ENCODE results near the gene DQX1.
"Not testable (repeated sequence)": the region's sequence is repeated elsewhere in the genome, so short reads cannot be mapped to it uniquely, and the experiment has no call there.

The DQX1 gene

DNA sequence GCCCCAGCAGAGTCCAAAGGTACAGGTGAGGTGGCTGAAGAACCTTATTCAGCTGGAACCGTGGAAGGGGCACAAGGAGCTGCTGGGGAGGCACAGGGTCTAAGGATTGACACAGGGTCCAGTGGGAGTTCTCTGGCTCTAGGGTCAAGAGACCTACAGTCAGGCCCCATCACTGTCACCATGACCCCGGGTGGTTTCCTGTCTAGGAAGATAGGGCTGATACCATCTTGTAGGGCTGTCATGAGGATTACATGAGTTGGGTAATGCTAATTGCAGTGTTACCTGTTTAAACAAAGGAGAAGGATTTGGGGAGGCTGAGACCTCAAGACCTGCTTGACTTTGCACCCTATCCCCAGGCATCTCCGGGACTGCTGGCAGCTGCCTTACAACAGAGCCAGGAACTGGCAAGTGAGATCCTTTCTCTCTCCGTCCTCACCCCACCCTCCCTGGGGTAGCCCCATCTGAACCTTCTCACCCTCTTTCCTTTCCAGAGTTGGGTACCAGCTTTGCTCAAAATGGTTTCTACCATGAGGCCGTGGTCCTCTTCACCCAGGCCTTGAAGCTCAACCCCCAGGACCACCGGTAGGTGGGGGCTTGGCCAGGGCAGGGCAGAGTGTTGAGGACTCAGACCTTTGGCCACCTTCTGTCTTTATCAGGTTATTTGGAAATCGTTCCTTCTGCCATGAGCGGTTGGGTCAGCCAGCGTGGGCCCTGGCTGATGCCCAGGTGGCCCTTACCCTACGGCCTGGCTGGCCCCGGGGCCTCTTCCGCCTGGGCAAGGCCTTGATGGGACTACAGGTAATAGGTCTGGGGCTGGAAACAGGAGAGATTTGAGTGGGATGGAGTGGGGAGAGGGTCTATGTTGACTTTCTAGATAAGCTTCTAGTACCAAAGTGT, 34.1 kb downstream of the DQX1 start:
- no peak for DNase-seq

DNA sequence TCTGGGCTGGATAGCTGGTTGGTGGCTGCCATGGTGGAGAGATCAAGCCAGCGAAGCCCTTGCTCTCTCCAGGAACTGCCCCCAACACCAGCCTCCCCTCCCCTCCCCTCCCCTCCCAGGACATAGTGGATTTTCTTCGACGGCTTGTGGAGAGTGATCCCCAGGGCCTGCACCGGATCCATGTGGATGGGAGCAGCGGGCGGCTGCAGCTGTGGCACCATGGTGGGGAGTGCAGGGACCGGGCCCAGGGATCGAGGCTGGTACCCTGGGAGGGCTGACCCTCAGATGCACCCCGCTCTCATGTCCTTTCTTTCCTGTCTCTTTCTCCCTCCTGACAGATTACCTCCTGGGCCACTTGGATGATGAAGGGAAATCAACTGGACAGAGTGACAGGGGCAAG, 36.1 kb downstream of the DQX1 start:
- no peak for DNase-seq

DNA sequence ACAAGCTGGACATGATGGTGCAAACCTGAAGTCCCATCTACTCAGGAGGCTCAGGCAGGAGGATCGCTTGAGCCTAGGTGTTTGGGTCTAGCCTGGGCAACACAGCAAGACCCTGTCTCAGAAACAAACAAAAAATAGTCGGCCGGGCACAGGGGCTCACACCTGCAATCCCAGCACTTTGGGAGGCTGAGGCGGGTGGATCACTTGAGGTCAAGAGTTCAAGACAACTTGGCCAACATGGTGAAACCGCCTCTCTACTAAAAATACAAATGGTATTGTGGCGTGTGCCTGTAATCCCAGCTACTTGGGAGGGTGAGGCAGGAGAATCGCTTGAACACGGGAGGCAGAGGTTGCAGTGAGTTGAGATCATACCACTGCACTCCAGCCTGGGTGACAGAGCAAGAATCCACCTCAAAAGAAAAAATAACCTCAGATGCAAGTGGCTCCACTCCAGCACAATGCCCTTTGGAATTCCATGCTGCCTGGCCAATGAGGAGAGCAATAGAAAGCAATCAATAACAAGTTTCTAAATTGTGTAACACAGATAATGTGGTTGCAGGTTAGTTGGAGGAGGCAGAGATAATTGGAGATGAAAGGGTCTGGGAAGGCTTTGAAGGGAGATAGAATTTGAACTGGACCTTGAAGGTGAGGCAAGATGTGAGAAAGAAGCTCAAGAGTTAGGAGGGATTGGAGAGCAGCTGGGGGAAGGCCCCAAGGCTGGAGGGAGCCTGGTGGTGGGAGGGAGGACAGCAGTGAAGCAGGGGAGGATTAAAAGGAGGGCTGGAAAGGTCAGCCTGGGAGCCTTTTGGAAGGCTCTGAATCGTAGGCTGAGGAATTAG, 37.2 kb downstream of the DQX1 start:
- DNase-seq, result no peak

DNA sequence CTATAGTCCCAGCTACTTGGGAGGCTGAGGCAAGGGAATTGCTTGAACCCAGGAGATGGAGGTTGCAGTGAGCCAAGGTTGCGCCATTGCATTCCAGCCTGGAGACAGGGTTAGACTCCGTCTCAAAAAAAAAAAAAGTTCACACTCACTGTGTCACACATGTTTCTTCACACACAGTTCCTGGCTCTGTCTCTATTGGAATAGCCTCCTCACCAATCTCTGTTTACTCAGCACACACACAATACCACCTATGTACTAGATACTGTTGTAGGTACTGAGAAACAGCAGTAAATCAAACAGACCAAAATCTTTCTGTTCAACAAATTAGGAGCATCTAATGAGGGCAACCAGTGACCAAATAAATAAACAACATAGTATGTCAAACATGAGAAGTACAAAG, 39.9 kb downstream of the DQX1 start:
- DNase-seq, result no peak

DNA sequence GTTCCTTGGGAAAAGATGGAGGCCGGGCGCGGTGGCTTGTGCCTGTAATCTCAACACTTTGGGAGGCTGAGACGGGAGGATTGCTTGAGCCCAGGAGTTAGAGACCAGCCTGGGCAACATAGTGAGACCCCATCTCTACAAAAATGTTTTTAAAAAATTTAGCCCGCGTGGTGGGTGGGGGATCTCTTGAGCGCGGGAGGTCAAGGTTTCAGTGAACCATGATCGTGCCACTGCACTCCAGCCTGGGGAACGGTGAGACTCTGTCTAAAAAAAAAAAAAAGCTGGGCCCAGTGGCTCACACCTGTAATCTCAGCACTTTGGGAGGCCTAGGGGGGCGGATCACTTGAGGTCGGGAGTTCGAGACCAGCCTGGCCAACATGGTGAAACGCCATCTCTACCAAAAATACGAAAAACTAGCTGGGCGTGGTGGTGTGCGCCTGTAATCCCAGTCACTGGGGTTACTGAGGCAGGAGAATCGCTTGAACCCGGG, 42.3 kb downstream of the DQX1 start:
- not testable (repeated sequence) for DNase-seq

DNA sequence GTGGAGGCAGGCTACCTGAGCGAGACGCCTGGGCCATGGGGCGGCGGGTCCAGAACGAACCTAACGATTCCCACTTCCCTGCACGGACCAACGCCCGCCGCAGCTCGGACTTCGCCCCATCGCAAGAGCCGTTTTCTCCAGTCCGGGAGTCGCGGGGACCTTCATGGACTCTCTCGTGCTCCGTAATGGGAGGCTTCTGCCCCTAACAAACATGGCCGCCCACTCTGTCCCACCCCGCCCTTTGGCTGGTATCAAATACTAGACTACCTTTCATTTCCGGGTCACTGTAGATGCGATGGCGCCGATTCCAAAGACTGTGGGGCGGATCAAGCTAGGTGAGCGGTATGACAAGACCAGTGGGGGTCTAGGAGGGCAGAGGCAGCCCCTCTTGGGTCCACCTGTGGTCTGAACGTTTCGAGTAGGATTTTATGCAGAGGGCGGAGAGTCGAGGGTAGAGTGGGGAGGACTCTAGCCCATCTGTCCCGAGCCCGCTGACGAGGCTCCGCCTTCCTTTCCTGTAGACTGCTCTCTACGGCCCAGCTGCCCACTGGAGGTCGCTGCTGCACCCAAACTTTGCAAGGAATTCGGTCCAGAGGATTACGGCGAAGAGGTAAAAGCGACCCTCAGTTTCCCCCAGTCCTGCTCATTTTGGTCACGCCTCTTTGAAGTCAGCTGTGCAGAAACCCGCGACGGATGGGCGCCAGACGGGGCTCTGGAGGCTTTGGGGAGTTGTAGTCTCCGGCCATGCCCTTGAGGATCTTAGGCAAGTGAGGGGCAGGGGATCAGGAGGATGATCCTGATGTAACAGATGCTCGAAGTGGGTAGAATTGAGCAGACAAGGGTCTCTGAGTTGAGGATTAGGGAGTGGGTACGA, 43.0 kb downstream of the DQX1 start, which contains the start of the genes CCDC142 and TTC31:
TSS of gene CCDC142 (minus strand) at position 198 of the 874 bp plus-strand sequence. CDS start at position 37, 161 bp downstream.
TSS of gene TTC31 (plus strand) at position 281 of the 874 bp plus-strand sequence. CDS start at position 296, 15 bp downstream.
- DNase-seq, result peak; percentile 92

DNA sequence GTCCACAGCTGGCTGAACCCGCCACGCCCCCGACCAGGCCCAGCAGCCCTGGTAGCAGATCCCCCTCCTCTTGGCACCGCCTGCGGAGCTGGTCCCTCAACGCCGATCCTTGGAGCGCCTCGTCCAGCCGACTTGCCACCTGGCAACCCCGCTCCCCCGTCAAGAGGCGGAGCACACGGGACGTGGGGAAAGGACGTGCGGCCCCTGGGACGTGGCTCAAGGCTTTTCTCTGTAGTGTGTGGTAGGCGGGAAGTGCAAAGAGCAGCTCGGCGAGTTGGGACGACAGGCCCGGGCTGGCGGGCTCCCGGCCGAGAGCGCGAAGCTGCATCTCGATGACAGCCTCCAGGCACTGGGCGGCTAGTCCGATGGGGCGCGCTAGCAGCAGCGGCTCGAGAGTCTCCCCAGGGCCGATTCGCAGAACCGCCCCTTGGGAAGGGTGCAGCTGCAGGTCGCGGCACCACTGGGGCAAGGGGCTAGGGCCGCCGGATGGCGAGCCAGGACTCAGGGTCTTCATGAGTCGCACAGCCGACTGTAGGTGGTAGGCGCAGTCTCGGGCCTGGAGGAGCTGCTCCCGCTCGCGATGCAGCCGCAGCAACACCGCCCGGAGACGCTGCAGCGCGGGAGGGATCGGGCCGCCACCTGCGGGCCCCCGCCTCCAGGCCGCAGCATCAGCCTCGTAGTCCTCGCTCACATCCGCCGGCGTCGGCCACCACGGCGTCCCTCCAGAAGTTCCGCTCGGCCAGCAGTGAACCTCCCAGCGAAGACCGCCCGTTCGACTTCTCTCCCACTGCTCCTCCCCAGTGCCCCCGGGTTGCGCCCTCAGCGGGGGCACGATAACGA, 43.9 kb downstream of the DQX1 start:
- DNase-seq, result peak; percentile 45

DNA sequence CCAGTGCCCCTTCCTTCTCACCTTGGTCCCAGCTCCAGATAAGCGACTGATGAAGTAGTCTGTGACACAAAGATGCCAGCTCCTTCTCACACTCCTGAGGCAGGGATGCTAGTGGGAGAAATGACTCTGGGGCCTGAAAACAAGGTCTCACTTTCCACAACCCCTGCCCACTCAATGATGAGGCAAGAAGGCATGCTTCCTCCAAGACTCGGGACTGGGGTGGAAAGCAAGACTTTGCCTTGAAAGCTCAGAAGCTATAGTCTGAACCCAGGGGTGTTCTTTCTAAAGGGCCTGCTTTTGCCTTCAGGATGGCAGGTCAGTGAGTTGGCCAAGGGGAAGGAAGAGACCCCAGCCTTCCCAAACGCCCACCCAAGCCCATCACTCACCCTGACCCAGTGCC, 44.6 kb downstream of the DQX1 start:
- no peak for DNase-seq

DNA sequence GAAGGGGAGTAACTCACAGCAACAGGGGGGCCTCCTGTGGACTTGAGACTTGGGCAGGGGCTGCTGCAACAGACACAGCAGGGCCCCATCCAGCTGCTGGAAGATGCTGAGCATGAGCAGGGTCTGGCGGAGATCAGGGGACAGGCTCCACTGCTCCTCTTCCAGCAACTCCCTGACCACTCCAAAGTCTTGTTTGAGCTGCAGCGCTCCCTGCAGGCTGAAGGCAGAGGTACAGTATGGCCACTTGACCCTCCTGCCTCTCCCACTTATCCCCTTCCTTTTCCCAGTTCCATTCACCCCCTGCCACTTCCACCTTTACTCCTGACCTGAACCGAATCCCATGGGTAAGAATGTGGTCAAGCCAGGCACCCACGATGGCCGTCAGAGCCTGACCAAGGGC, 51.1 kb downstream of the DQX1 start:
- no peak for DNase-seq

DNA sequence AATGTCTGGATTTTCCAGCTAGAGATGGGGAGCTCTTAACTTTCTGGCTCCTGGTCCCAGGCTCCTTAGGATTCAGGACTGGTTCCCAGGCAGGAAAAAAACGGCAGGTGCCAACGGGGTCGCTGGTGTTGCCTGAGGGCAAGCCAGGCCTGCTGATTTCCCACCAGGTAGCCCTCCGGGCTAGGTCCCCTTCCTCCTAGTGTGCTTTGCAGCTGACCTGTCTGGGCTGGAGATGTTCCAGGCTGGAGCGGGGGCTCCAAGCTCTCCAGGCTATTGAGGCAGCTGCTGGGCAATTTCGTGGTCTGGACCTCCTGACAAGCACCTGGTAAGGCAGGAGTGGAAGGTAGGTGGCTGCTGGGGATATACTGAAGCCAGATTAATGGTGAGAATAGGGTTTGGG, 51.5 kb downstream of the DQX1 start:
- no peak for DNase-seq

DNA sequence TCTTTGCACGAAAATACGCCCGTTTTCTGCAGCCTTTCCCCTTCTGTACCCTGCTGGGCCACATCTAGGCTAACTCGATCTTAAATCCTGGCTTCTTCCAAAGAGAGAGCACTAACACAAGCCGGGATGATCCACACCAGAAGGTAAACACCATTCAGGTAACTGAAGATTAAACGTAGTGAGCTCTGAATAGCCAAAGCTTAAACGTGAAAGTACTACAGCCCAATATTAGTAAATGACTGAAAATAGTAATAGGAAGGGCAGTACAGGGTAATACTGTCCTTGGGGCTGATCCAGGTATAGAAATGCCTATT, 53.1 kb downstream of the DQX1 start:
- DNase-seq, result no peak

DNA sequence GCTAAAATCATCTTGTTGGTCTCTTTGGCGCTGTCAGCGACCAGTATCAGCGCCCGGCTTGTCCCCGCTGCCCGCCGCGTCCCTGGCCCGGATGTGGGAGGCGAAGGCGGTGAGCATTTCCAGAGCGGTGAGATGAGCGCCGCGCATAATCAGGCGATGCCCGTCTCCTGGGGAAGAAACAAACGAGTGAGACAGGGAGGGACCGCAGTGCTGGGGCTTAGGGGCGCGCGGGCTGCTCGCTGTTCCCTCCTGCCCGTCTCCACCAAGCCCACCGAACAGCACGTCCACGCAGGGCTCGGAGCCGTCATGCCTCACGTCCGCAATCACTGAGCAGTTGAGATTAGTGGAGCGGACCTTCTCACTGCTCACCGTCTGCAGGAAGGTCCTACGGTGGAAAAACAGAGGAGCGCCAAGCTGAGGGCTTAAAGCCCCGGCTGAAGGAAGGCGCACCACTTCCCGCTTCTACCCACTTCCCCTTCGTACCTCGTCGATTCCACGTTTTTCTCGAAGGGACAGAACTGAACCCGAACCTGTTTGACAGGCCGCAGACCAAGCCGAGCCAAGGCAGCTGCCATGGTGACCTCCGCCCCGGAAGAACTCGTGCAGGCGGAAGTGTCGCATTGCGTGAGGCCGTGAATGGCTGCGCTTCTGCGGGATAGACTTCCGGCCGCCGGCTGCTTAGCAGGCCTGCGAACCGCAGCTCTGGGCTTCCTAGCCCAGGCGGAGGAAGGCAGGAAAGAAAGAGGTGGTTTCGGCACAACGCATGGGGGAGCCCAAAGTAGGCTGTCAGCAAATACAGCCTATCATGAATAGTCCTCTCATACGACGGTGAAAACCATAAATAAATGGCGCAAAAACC, 53.7 kb downstream of the DQX1 start, which contains the start of gene MRPL53:
TSS of gene MRPL53 (minus strand) at position 595 of the 859 bp plus-strand sequence. CDS start at position 575, 20 bp downstream.
- DNase-seq, result peak; percentile 99

DNA sequence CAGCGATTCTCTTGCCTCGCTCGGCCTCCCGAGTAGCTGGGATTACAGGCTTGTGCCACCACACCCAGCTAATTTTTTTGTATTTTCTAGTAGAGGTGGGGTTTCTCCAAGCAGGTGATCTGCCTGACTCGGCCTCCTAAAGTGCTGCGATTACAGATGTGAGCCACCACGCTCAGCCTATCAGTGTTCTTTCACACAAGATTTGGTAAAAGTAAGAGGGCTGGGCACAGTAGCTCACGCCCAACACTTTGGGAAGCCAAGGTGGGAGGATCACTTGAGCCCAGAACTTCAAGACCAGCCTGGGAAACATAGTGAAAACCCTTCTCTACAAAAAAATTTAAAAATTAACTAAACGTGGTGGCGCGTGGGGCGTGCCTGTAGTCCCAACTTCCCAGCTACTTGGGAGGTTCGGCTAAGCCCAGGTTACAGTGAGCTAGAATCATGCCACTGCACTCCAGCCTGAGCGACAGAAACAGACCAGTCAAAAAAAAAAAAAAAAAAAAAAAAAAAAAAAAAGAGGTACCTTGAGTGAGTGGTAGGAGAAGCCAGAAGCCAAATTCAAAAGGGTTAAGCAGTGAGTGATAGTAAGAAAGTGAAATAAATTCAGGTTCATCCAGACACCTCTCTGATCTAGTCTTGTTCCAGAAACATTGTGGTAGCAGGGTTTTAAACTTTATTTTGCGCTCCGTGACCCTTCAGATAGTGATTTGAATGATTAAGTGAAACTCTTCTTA, 54.5 kb downstream of the DQX1 start:
- DNase-seq, result no peak

DNA sequence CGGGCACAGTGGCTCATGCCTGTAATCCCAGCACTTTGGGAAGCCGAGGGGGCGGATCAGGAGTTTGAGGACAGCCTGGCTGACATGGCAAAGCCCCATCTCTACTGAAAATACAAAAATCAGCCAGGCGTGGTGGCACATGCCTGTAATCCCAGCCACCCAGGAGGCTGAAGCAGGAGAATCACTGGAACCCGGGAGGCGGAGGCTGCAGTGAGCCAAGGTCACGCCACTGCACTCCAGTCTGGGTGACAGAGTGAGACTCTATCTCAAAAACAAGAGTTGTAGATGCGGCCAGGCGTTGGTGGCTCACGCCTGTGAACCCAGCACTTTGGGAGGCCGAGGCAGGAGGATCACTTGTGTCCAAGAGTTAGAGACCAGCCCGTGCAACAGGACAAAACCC, 55.3 kb downstream of the DQX1 start:
- DNase-seq, result not testable (repeated sequence)

All from effector CD4-positive, alpha-beta T cell (primary cell).